Stimulated activated CD8-positive, alpha-beta memory T cell treated with anti-CD3 and anti-CD28 coated beads, Interleukin-15, amount 100 ng/mL, for 1 hour (primary cell): ENCODE data around the gene UBXN4.
"Not testable (repeated sequence)": the region's sequence is repeated elsewhere in the genome, so short reads cannot be mapped to it uniquely, and the experiment has no call there.

Experiments used
- DNase-seq: peaks from one replicate; pipeline ENCODE4 v3.0.0-alpha.2; 2020; ENCODE audit warnings: low read depth

The UBXN4 gene, protein sequence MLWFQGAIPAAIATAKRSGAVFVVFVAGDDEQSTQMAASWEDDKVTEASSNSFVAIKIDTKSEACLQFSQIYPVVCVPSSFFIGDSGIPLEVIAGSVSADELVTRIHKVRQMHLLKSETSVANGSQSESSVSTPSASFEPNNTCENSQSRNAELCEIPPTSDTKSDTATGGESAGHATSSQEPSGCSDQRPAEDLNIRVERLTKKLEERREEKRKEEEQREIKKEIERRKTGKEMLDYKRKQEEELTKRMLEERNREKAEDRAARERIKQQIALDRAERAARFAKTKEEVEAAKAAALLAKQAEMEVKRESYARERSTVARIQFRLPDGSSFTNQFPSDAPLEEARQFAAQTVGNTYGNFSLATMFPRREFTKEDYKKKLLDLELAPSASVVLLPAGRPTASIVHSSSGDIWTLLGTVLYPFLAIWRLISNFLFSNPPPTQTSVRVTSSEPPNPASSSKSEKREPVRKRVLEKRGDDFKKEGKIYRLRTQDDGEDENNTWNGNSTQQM

GRCh38 chr2:135741395-135742324, at the start of gene UBXN4:
UBXN4 (plus strand) TSS chr2:135741855; CDS start chr2:135741930, 75 bp downstream.
- DNase-seq = peak; percentile 83

- DNase-seq = no peak
Observed at GRCh38 chr2:135694711-135695110, 46.9 kb upstream of the UBXN4 start.

- no peak for DNase-seq
Observed at GRCh38 chr2:135698838-135699237, 42.8 kb upstream of the UBXN4 start.

- no peak for DNase-seq
Observed at GRCh38 chr2:135701442-135701841, 40.2 kb upstream of the UBXN4 start.

- no peak for DNase-seq
Observed at GRCh38 chr2:135703300-135703699, 38.4 kb upstream of the UBXN4 start.

GRCh38 chr2:135704075-135704474, 37.6 kb upstream of the UBXN4 start:
- not testable (repeated sequence) for DNase-seq

GRCh38 chr2:135708159-135708558, 33.5 kb upstream of the UBXN4 start:
- no peak for DNase-seq

DNA sequence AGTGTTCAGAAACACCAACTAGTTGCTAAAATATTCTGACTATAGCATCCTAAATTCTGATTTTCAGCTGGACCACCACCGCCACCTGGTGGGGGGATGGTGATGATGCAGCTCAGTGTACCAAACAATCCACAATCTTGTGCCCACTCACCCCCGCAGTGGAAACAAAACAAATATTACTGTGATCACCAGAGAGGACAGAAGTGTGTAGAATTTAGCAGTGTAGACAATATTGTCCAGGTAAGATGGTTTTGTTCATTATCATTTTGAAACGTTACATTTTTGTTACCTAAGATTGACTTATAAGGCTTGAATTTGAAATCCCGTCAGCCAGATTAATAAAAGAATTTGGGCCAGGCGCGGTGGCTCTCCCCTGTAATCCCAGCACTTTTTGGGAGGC, 31.7 kb upstream of the UBXN4 start:
- DNase-seq = peak; percentile 59

DNA sequence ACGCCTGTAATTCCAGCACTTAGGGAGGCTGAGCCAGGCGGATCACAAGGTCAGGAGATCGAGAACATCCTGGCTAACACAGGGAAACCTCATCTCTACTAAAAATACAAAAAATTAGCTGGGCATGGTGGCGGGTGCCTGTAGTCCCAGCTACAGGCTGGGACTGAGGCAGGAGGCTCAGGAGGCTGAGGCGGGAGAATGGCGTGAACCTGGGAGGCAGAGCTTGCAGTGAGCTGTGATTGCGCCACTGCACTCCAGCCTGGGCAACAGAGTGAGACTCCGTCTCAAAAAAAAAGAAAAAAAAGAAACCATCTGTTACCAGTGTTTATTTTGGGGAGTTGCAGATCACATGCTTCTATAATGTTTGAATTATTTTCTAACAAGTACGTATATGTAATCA, 26.6 kb upstream of the UBXN4 start:
- DNase-seq = not testable (repeated sequence)

DNA sequence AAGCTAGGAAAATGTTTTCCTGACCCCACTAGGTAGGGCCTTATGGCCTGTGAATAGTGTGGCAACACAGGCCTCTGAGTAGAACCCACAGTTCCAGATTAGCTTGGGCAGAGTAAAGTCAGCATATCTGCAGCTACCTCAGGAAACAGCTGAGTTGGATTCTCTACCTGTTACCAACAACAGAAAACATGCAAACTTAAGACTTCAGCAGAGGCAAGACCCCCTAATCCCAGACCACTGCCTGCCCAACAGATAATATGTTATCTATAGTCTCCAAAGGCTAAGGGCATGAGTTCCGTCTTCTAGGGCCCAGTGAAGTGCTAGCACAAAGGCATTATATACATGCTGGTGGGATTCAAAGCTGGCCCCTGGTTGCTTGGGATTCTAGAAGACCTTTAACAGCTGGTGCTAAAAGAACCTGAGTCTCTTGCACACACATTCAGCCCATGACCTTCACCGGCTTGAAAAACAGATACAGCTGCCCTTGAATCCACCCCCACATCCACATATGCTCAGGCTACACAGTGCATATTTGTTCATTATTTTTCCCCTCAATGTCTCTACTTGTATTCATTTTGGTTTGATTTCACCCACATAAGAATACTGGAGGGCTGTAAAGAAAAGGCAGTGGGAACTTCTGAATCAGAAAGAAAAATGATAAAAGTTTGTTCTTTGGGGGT, 13.5 kb upstream of the UBXN4 start:
- no peak for DNase-seq

DNA sequence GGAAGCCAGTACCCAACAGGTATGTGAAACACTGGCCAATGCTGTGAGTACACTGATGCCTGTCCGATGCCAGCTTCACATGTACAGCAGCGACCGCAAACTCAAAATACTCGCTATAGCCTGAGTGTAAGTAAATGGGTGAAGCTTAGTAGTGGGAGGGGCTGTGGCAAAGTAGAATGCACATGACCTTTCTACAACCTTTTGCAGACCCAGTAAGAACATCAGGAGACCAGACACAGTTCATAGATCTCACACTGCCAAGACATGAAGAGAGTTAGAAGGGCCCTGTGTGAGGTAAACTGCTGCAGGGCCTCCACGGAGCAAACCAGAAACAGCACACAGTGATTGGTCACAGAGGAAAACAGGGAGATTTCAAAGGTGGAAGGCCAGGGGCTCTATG, 9.1 kb upstream of the UBXN4 start:
- no peak for DNase-seq

DNA sequence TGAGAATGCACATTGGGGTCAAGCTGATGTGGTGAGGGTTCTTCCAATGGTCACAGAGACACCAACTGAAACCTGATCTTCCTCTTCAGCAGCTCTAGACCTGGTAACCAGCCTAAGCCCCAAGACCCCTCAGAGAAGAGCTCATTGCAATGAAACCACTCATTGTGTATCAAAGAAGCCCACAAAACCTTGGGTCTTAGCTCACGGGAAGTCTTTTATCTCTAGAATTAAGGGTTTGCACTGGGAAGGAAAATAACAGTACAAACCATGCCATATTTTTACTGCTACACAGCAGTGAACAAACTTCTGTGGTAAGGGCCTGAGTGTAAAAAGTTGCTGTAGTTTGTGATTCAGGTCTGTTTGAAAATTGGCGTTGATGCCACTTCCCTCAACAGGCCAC, 8.6 kb upstream of the UBXN4 start:
- no peak for DNase-seq

DNA sequence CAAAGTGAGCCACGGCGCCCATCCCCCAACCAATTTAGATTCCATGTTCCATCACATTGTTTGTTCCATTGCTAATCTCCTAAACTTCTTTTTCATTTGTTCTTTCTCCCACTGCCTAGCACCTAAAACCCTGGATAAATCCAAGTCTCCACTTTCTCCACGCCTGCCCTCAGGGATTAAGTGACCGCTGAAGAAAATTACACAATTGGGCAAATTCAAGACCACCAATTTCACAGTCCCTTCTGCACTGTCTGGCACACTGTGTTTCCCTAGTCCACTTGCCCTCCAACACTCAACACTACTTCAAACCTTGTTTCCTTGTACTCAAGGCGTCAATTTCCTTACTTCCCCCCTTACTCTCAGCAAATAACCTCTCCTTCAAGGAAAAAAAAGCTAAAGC, 5.1 kb upstream of the UBXN4 start:
- no peak for DNase-seq

- no peak for DNase-seq
Observed at GRCh38 chr2:135740206-135740605, 1.4 kb upstream of the UBXN4 start.

- DNase-seq = no peak
Observed at GRCh38 chr2:135741043-135741394, 636 bp upstream of the UBXN4 start.

DNA sequence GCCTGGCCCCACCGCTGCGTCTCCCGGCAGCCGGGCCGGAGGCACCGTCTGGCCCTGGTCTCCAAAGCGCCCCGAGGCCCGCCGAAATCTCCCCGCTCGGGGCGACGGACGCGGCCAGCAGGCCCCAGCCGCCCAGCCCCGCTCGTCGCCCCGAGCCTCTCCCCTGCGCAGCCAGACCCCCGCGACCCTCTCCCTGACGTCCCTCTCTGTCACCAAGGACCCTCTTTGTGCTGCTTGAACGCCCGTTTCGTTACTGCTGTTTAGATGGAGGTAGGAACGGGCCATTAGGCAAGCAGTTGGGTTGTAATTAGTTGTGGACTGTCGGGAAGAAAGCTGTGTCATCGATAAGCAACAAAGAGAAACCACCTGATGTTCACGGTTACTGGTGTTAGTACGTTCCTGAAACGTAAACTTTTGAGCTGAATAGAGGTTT, 686 bp downstream of the UBXN4 start:
- no peak for DNase-seq

GRCh38 chr2:135743860-135744259, 2.2 kb downstream of the UBXN4 start:
- no peak for DNase-seq

DNA sequence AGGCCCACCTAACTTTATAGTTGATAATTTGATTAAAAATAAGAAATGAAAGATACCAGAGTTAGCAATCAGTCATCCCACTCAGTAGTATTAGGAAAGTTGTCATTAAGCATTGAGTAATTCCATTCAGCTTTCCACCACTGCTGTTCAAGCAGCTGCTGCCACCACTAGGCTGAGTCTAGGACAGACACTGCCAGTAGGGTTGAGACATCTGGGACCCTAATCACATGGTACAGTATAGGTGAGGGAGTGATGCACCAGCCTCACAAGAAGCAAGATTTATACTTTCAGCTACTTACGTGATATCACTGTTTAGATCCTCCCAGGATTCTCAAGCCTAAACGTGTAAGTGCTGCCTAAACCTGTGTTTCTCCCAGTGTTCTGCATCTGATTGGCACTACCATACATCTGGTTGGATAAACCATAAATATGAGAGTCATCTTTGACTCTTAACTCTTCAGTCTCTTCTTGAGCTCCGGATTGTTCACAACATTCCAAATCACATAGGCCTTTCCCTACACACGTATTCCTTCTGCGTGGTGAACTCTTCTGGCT, 3.2 kb downstream of the UBXN4 start:
- no peak for DNase-seq

- no peak for DNase-seq
Observed at GRCh38 chr2:135745545-135745944, 3.9 kb downstream of the UBXN4 start.

DNA sequence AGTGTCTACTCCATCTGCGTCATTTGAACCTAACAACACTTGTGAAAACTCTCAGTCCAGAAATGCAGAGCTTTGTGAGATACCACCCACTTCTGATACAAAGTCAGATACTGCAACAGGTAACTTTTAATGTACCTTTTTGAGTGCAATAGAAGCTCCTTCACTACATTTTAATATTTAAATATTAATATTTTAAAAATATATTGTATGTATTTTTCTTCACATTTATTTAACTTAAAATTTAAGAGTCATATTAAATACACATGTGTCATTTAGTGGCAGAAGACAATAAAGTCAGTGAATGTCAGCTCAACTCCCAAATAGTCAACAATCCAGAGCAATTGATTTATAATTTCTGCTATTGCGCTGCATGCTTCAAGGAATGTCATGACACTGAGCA, 13.9 kb downstream of the UBXN4 start:
- no peak for DNase-seq

DNA sequence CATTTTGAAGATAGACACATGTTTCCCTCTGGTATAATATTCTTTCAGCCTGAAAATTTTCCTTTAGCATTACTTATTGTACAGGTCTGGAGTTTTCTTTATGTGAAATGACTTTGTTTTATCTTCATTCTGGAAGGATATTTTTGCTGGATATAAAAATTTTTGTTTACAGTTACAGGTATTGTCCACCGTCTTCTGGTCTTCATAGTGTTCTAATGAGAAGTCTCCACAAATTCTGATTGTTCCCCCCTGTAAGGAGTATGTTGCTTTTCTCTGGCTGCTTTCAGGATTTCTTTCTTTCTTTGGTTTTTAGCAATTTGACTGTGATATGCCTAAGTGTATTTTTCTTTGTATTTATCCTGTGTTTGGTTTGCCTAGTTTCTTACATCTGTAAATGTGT, 15.0 kb downstream of the UBXN4 start:
- DNase-seq = no peak

DNA sequence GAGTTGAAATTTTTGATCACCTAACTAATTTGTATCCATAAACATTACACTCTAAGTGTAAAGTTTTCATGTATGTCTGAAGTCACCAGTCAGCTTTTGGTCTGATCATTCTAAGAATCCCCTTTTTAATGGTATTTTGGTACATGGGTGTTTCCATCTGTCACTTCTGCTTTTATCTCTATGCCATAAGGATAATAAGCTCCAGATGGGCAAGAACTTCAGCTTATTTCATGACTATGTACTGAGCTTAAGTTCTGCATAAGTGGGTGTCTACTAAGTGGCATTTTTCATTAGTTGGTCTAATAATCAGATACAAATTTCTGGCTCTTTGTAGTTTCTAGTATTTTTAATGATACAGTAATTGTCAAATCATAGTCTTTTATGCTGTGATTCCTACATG, 20.4 kb downstream of the UBXN4 start:
- DNase-seq = no peak
